Umbilical cord (tissue), 2 donors: ENCODE results near the gene ZNF669. TPM values are rescaled to one million over a fixed set of nuclear protein-coding genes. Genes with fewer than 3 reads are reported as not detected.

Source experiments
- DNase-seq: peaks from one replicate; pipeline ENCODE4 v3.0.0-alpha.2; 2015; ENCODE audit warnings: low spot score
- total RNA-seq: library from RNA; depleted of rRNA; stranded (reverse); fragments of >200 nt; gene quantifications from one replicate; pipeline ENCODE4 v1.2.3, GENCODE V29; 2014; ENCODE audit warnings: low replicate concordance; ENCODE audit not compliant: insufficient read depth

The ZNF669 gene
- total RNA-seq, 1 donor from 2014 or later: 4.8 TPM

DNA sequence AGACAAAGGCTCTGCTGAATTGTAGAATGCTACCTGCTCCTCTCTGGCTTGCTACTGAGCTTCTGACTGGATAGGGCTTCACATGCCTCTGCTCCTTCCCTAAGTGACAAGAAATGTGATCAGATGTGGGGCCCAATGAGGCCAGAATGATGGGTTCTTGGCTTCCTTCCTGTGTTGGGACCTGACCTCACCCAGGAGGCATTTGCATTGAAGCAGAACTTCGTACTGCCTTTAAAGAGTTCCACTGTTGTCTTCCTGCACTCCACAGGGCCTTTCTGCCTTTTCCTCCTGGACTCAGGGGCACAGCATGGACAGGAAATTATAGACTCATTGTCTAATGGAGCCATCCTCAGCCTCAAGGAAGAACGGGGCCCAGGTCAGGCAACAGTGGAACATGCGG is 39.9 kb downstream of the ZNF669 start:
- no peak for DNase-seq

DNA sequence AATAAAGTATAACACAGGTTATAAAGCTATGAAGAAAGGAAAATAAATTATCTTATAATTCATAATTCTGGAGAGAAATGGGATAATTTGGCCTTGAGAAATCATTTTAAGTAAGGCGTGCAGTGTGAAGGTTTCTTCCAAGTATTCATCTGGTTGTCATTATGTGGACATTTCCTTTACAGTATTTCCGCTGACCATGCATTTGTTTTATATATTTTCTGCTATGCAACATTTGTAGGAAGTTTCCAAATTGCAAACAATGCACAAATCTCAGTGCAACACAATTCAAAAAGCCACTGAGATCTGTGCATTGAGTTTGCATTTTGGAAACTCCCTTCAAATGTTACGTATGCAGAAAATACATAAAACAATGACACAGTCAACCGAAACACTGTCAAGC is 43.4 kb downstream of the ZNF669 start:
- no peak for DNase-seq

DNA sequence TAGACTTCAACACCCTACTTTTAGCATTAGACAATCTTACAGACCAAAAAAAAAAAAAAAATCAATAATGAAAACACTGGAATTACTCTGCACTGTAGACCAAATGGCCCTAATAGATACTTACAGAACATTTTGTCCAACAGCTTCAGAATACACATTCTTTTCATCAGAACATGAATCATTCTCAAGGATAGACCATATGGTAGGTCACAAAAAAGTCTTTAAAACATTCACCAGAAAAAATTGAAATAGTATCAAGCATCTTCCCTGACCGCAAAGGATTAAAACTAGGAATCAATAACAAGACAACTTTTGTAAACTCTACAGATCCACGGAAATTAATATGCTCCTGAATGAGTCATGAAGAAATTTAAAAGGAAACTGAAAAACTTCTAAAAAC is 48.1 kb downstream of the ZNF669 start:
- DNase-seq: no peak

DNA sequence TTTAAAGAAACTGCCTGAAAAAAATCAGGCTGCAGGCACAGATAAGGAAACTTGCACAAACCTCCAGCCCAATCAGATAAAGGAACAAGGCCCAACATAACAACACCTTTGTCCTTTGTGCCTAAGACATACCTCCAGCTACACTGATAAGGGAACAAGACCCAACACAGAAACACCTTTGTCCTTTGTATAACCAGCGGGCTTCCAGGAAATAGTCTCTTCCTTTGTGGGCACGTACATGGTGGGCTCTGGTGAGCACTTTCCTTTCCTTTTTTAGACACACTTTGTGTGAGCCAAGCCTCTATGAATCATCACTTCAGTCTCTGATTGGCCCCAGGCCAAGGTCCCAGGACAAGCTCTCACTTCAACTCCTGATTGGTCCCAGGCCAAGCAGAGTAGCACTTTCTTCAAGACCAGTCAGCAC is 49.2 kb downstream of the ZNF669 start:
- no peak for DNase-seq

Other genes with a start within 250 kb of the ZNF669 start
- gene AHCTF1, start 172.4 kb downstream of the ZNF669 start, total RNA-seq: 21.2 TPM
- gene ZNF695, start 96.3 kb downstream of the ZNF669 start, total RNA-seq: 1.2 TPM
- 6.7 TPM for gene ZNF670, start 25.5 kb downstream of the ZNF669 start, total RNA-seq
- 93.4 TPM for gene ZNF124, start 67.7 kb upstream of the ZNF669 start, total RNA-seq
- gene VN1R5, start 151.7 kb upstream of the ZNF669 start, total RNA-seq: 0.48 TPM
- 15.9 TPM for gene ZNF496, start 227.5 kb upstream of the ZNF669 start, total RNA-seq